Endothelial cell of coronary artery (primary cell): Measurements from ENCODE around the gene KDR. TPM values are rescaled to one million over a fixed set of nuclear protein-coding genes. Genes with fewer than 3 reads are reported as not detected.

Source experiments
- total RNA-seq: library from RNA; depleted of rRNA; stranded (reverse); fragments of >200 nt; gene quantifications from 2 replicates; pipeline ENCODE4 v1.2.3, GENCODE V29; 2014

KDR gene
- 144 and 275 TPM in 2 replicates for total RNA-seq

DNA sequence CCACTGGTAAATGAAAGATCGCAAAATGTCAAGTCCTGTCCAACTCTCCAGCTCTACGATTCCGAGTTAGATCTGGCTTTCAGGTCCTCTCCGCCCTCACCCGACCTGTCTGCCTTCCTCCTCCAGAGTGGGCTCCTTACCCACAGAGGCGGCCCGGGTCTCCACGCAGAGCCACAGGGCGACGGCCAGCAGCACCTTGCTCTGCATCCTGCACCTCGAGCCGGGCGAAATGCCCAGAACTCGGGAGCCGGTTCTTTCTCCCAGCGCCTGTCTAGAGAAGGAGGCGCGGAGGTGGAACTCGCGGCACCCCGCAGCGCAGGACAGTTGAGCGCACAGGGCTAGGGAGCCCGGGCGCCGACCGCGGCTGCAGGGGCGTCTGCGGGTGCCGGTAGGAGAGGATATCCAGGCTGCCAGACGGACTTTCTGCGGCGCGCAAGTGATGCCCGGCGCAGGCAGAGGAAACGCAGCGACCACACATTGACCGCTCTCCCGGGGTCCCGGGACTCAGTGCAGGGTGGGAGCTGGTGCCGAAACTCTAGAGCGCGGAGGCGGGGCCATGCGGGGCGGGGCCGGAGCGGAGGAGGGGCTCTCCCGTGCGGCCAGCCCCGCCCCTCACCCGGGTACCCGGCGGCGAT, at the start of gene KDR:
Gene KDR (minus strand): TSS at position 509 of the 635 bp plus-strand sequence. CDS start 302 bp downstream, at position 207.

Other genes with a start within 250 kb of the KDR start
- 9.4 and 11.2 TPM in 2 replicates for gene SRD5A3, start 220.6 kb upstream of the KDR start, total RNA-seq